HG03342 (cell line): ENCODE results near the gene PRKCE.
A peak's percentile ranks its signal among the peaks of the same experiment; 100 is the strongest.
"Not testable (repeated sequence)": the region's sequence is repeated elsewhere in the genome, so short reads cannot be mapped to it uniquely, and the experiment has no call there.

Source experiments
- ATAC-seq: cut with Tn5 transposase; IDR thresholded peaks from one replicate; pipeline ENCODE4 v1.9.1; 2021; ENCODE audit warnings: mild to moderate bottlenecking, moderate library complexity; ENCODE audit not compliant: unreplicated experiment

The PRKCE gene

DNA sequence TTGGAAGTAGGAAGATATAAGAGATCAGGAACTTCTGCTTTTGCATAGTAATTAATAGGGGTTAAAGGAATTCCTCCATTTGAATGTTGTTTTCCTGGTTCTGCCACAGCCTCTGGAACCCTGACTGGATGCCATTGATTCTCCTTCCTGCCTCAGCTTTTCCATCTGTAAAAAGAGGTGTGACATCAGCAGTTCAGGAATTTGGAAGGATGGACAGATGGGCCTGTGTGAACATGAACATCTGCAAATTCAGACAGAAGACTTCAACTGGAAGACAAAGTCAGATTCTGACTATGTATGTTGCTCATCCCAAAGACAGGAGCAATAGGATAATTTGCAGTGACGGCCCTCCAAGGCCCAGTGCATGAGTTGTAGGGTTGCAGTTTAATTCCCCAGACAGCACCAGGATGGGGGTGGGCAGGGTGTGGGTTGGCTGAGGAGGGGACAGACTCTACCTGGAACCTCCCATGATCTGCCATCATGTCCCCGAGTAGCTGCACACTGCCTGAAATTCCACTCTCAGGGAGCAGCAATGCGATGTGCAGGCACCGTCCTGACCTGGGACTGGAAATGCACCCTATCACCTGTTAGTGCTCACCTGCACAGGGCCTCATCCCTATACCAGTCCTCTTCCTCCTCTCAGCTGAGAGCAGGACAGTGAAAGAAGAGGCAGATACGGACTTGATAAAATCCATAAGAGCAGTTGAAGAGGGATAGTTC lies 546.8 kb downstream of the PRKCE start:
- no peak for ATAC-seq

DNA sequence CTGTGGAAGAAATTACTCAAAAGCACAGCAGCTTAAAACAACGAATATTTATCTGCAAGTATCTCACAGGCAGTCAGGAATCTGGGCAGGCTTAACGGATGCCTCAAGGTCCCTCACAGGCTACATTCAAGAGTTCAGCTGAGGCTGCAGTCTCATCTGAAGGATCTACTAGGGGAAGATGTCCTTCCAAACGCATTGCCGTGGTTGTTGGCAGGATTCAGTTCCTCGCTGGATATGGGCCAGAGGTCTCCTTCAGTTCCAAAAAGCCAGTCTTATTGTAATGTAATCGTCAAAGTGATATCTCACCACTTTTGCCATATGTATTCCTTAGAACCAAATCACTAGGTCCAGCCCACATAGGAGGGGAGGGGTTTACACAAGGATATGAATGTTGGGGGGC lies 547.5 kb downstream of the PRKCE start:
- no peak for ATAC-seq

DNA sequence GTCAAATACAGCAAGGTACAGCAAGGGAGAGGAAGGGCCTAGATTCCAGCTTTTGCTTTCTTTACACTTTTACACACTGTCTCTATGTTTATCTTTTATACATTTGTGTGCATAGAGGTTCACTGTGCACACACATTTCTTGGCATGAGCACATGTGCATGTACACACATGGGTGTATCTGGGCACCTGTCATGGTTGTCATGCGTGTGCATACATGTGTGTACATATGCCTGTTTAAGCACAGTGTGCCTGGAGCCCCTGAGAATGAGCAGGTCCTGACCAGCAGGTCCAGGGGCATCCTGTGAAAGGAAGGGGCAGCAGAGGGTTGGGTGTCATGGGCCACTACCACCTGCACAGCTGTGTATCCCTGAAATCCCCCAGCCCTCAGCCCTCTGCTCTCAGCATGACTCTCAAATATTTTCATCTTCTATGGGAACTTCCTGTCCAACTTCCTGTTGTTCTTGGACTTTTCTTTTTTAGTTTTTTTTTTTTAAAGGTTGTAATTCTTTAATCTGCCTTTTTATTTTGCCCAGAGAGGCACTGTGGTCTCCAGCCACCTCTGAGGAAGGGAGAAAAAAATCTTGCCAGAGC lies 548.7 kb downstream of the PRKCE start:
- ATAC-seq, result no peak

DNA sequence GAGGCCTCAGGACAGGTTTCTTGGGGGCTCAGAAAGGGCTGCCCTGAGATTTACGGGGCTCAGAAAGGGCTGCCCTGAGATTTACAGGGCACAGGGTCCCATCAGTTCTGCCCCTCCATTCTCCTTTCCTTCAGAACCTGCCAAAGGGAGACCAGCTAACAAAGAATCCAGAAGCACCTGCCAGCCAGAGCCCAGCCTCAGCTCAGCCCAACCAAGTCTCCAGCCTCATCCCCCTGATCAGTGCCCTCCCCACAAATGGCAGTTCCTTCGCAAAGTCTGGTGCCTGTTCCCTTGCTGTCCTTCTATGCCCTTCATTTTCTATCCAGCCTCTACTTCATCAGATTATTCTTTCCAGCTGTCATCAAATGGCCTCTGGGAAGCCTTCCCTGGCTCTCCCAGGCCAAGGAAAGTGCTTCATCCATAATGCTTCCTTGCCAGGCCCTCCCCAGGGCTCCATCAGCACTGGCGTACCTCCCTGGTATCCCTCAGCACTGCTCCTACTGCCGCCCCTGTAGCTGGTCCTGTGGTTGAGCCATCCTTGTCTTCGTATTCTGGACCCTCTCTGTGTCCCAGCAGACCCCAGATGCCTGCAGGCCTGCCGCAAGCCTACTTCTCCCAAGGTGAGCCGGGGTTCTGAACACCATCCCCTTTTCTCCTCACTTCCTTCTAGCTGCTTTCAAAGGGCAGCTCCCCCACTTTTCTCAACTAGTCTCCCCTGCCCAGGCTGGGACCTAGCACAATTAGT lies 549.6 kb downstream of the PRKCE start:
- ATAC-seq, result no peak

DNA sequence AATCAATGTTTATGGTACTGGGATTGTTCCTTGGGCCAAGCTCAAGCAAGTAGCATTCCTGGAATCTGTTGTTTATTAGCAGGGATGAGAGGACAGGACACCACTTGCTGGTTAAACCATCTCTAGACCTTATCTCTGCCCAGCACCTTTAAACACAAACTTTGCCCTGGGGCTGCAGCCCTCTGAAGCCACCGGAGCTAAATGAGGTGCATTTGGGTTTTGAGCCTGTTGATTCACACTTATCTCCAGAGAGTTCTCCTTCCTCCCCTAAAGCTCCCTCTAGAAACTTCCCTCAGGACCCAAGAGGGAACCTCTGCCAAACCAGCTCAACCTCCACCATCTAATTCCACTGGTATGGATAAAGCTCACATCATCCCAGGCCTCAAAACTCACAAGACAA lies 551.0 kb downstream of the PRKCE start:
- no peak for ATAC-seq

DNA sequence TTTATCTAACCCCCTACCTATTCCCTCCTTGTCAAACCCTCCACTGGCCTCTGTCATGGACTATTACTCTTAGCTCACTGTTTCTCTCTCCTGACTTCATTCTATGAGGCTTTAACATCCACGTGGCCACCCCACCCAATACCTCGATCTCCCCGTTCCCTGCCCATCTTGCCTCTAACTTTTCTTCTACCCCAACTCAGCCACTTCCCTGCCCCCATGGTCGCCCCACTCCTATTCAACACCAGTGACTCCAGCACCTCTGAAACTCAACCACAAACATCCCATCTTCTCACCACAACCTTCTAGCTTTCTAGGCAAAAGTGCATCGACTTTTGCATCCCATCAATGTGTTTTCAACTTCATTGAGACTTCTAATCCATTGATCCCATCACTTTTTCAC lies 551.5 kb downstream of the PRKCE start:
- no peak for ATAC-seq

DNA sequence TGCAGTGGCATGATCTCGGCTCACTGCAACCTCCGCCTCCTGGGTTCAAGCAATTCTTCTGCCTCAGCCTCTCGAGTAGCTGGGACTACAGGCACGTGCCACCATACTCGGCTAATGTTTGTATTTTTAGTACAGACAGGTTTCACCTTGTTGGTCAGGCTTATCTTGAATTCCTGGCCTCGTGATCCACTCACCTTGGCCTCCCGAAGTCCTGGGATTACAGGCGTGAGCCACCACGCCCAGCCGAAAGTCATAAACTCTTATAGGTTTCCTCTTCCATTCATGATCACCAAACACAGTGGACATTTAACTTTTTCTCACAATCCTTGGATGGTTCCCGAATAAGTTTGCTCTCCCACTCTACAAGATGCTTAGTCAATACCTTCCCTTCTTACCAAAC lies 552.2 kb downstream of the PRKCE start:
- ATAC-seq, result not testable (repeated sequence)

DNA sequence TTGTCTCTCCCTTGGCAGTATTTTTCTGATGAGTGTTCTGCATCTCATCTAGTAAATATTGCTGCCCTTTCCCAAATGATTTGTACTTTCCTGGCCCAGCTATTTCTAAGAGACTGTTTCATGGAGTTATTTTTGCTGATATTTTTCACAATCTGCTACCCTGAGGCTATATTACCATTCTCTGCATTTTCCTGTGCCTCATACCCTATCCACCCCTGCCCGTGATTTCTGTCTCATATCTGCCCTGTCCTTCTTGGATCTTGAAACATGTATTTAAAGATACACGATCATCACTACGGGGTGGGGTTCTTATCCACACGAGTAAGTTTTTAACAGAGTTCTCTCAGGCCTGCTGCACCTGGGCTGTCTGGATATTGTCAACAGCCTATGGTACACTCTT lies 556.1 kb downstream of the PRKCE start:
- ATAC-seq, result no peak

DNA sequence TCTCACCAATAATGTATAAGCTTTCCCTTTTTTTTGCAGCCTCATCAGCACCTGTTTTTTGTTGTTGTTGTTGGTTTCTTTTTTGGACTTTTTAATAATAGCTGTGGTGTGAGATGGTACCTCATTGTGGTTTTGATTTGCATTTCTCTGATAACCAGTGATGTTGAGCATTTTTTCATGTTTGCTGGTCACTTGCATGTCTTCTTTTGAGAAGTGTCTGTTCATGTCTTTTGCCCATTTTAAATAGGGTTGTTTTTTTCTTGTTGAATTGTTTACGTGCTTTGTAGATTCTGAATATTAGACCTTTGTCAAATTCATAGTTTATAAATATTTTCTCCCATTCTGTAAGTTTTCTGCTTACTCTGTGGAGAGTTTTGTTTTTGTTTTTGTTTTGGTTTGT lies 557.3 kb downstream of the PRKCE start:
- ATAC-seq, result no peak

DNA sequence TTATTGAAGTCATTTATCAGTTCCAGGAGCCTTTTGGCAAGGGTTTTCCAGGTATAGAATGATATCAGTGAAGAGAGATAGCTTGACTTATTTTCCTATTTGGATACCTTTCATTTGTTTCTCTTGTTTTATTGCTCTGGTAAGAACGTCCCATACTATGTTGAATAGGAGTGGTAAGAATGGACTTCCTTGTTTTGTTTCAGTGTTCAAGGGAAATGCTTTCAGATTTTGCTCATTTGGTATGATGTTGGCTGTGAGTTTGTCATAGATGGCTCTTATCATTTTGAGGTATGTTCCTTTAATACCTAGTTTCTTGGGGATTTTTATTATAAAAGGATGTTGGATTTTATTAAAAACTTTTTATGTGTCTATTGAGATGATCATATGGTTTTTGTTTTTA lies 558.6 kb downstream of the PRKCE start:
- no peak for ATAC-seq

DNA sequence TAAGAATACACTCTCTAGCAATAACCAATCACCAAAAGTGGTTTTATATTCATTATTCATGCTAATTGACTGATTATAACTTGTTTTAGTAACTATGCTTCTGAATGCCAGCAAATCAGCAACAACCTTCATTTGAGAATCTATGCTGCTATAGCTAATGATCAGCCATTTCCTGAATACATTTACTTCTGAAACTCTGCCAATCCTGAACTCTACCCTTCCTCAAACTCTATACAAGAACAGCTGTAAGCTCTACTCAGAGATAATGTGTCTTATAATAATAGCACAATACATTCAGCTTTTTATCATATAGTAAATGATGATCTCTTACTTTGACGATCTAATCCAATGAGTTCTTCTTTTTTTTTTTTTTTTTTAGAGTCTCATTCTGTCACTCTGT lies 560.0 kb downstream of the PRKCE start:
- no peak for ATAC-seq

DNA sequence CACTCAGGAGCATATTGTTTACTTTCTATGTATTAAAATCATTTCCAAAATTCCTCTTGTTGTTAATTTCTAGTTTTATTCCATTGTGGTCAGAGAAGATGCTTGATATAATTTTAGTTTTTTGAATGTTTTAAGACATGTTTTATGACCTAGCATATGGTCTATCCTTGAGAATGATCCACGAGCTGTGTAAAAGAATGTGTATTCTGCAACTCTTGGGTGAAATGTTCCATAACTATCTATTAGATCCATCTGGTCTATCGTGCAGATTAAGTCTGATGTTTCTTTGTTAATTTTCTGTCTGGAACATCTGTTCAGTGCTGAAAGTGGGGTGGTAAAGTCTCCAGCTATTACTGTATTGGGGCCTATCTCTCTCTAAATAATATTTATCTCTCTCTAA lies 562.4 kb downstream of the PRKCE start:
- no peak for ATAC-seq

DNA sequence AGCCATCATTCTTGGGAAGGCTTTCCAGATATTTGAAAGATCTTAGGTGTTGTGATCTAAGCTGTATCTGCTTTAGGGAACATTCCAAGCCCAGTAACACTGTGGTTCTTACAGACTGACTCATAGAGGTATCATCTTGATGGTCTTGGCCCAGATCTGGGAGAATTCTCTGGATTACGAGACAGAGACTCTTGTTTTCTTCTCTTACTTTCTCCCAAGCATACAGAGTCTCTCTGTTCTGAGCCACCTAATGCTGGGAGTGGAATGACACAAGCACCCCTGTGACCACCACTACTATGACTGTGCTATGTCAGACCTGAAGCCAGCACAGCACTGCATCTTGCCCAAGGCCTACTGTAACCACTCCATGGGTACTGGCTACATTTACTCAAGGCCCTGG lies 564.7 kb downstream of the PRKCE start:
- ATAC-seq, result no peak

DNA sequence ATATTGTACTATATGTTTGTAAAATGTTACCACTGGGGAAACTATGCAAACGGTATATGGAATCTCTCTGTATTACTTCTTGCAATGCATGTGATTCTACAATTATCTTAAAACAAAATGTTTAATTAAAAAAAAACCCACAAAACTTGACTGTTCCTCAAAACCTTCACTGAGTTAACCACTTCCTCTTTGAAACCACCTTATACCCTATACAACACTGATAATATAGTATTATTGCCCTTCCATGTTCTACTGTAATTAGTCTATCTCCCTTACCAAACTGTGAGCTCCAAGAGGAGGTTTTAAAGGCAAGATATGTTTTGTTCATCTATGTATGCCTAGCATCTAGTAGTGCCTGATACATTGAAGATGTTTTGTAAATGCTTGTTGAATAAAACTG lies 572.0 kb downstream of the PRKCE start:
- not testable (repeated sequence) for ATAC-seq

DNA sequence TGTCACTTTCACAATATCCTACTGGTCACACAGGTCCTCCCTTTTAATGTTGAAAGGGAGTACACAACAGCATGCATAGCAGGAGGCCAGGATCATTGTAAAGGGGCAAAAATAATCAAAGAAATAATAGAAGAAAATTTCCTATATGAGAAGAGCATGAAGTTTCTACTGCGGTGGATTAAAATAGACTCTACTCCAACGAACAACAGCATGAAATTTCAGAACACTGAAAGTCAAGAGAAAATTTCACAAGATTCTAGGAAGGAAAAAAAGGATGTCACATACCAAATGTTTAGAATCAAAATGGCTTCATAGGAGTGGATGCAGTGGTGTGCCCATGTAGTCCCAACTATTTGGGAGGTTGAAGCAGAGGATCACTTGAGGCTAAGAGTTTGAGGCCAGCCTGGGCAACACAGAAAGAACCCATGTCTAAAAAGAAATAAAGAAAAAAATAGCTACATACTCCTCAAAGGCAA lies 573.7 kb downstream of the PRKCE start:
- ATAC-seq, result no peak

DNA sequence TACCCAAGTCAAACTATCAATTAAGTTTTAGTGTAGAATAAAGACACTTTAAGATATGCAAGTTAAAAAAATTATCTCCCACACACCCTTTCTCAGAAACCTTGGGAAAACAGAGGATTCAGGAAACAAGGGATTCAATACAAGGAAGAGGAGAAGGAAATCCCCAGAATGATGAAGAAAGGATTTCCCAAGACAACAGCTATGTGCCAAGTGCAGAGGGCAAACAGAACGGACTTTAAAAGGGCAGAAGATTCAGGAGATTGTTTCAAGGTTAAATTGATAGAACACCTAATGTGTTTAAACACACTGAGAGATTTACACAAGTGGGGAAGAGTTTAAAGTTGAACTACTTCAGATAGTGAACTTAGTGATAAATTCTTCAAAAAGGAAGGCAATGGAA lies 574.3 kb downstream of the PRKCE start:
- ATAC-seq, result no peak

DNA sequence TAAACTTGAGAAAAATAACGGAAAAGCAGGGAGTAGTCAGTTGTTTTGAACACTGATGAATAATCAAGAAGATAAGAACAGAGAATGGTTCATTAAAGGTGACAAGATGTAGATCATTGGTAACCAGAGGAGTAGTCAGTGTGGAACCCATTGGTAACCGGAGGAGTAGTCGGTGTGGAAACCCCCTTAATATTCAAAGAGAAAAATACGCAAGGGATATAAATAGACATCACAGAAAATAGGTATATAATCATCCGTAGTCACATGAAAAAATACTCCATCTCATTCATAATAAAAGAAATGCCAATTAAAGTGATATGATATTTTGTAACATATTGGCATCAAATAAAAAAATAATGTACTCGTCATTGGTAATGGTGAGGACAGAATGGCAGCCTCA lies 575.1 kb downstream of the PRKCE start:
- ATAC-seq, result no peak

DNA sequence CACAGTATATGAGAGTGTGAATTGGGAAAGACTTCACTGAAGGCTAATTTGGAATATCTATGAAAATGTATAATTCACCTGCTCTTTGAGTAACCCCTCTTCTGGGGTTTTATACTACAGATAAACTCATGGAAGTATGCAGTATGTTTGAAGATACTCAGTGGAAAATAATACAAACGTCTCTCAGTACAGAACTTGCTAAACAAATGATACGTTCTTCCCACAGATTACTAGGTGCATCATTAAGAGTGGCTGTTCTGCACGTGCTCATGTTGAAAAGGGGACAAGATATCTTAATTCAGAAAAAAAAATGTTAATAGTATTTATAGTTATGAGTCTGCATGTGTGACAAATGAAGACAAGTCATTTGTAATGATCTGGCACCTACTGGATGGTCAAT lies 575.5 kb downstream of the PRKCE start:
- no peak for ATAC-seq

DNA sequence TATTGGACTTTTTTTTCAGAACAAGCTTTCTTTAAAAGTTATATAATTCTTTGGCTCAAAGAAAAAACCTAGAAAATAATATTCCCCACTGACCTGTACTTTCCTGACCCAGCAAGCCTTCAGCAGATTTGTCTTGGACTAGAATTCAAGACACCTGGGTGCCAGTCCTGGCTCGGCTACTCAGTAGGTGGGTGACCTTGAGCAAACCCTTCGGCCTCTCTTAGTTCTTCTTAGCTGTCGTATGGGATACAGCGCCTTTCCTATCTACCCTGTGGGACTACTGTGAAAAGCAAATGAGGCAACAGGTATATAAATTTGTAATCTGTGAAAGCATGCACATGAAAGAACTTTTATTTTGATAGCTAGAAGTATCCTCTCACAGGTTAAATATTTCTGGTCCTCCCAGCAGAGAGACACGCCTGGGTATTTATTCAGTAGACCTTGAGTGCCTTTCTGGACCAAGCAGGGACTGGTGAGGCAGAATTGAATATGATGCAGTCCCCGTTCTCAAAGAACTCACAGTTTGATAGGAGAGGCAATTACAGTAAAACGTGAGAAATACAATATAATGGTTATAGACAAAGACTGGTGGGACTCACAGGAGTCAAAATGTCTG lies 576.3 kb downstream of the PRKCE start:
- no peak for ATAC-seq

DNA sequence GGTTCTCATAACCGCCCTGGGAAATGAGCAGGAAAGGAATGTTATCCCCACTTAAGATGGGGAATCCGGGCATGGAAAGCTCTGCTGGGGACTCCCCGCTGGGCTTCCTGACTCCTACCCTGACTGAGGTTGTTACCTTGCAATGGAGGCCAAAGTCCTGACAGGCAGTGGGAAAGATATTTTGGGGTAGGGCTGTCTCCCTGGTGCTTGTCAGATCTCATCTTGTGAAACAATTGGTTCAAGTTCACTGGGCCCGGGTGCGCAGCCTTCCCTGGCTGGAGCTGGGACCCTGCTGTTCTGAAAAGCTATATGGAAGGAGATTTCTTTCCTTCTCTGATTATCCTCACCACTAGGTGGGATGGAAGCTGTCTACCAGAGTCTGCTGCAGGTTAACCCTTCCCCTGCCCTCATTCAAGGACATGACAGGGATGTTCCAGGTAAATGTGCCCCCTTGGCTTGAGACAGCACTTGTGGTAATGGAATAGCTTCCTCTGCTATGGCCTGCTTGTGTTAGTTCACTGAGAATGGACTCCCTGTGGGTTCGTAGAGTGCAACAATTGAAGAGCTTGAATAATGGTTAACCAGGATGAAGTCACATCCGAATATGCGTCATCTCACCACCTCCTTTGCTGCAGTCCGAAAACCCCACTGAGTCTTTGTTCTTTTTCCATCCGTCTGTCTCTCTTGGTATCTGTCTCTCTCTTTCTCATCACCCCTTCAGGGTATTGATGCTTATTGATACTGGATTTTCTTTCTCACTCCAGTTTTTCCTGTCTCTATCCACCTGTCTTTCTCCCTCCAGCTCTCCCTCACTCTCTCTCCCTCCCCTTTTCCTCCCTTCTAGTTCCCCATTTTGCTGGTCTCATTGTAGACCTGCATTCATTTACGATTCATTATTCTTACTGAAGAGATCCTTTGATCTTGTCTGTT lies 577.9 kb downstream of the PRKCE start:
- peak; percentile 76 for ATAC-seq

DNA sequence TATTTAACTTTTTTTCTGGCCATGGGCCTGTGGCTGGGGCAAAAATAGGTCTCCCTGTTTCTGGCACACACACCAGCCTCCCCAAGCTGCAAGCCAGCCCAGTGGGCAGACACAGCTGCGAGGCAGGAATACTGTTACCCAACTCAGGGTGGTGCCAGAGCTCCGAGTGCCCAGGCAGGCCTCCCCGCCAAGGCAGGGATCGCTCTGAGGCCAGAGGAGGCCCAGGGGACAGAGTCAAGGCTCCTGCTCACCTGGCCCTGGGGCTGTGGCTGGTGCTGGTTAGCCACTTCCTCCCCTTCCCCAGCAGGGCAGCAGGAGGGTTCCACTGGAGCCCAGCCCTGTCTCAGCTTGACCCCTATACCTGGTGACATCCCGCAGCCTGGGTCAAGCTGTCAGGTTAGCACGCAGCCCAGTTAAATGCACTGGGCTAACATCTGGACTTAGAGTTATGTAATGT lies 578.7 kb downstream of the PRKCE start:
- ATAC-seq, result peak; percentile 55
